NCI-H2227 (cell line): Measurements from ENCODE around the gene MYH10.
"Not testable (repeated sequence)": the region's sequence is repeated elsewhere in the genome, so short reads cannot be mapped to it uniquely, and the experiment has no call there.

Experiments
- DNase-seq: peaks from one replicate; lab custom pipeline; 2025; ENCODE audit not compliant: unreplicated experiment; lab: John Stamatoyannopoulos, UW

The MYH10 gene

DNA sequence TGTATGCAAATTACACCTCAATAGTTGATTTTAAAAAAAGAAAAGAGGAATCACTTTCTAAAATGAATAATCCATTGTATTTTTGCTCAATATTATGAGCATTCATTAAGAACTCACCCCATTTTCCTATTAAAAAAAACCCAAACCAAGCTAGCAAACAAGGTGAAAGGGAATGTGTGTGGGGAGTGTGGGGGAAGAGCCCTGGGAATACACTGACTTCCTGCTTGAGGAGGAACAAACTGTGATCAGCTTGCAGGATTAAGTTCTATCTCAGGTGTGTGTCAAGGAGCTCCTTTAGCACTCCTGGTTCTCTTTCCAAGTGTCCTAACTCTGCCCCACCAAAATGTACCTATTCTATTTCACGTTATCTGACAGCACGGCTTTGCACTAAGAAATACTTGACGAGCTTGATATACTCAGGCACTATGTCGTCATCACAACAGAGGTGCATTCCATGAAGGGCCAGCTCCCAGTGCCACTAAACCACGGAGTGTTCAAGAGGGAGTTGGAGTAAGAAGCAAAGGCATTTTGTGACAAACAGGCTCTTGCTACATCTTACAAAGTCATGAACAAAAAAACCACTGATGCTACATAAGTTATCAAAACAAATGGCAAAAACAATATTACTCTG, 73.2 kb downstream of the MYH10 start:
- DNase-seq = no peak

GRCh38 chr17:8556074-8556473, 74.5 kb downstream of the MYH10 start:
- DNase-seq = no peak

- DNase-seq = no peak
These were observed 75.5 kb downstream of the MYH10 start for GRCh38 chr17:8555062-8555461.

GRCh38 chr17:8552577-8553320, 77.8 kb downstream of the MYH10 start:
- DNase-seq = no peak

GRCh38 chr17:8542599-8543502, 87.7 kb downstream of the MYH10 start:
- DNase-seq = peak; percentile 38

GRCh38 chr17:8539976-8540375, 90.5 kb downstream of the MYH10 start:
- not testable (repeated sequence) for DNase-seq

- DNase-seq = no peak
These were observed 92.8 kb downstream of the MYH10 start for GRCh38 chr17:8537734-8538133.

GRCh38 chr17:8534498-8535188, 95.9 kb downstream of the MYH10 start:
- no peak for DNase-seq

- DNase-seq = no peak
These were observed 98.5 kb downstream of the MYH10 start for GRCh38 chr17:8532021-8532420.

- DNase-seq = no peak
These were observed 107.9 kb downstream of the MYH10 start for GRCh38 chr17:8522577-8522976.

DNA sequence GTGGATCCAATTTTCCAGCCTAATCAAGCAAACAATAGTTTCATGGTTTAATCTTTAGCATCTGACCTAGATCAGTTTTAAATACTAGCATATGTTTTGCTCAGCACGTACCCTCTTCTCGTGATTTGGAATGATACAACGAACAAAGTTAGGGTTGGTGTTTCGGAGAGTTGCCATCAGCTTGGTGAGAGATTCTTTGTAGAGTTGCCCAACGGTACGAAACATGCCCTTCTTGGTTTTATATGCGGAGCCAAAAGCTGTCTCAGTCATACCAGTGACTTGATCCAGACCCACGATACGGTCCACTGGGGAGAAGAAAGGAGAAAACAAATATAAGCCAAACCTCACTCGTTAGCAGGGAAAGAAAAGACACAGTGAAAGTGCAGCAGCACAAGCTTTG, 109.5 kb downstream of the MYH10 start:
- DNase-seq = no peak

GRCh38 chr17:8518850-8519249, 111.7 kb downstream of the MYH10 start:
- no peak for DNase-seq

- DNase-seq = no peak
These were observed 112.2 kb downstream of the MYH10 start for GRCh38 chr17:8518326-8518725.

GRCh38 chr17:8514801-8515200, 115.7 kb downstream of the MYH10 start:
- DNase-seq = no peak

- no peak for DNase-seq
These were observed 124.4 kb downstream of the MYH10 start for GRCh38 chr17:8506145-8506544.

- DNase-seq = no peak
These were observed 125.9 kb downstream of the MYH10 start for GRCh38 chr17:8504460-8505207.

GRCh38 chr17:8503807-8504206, 126.7 kb downstream of the MYH10 start:
- no peak for DNase-seq

DNA sequence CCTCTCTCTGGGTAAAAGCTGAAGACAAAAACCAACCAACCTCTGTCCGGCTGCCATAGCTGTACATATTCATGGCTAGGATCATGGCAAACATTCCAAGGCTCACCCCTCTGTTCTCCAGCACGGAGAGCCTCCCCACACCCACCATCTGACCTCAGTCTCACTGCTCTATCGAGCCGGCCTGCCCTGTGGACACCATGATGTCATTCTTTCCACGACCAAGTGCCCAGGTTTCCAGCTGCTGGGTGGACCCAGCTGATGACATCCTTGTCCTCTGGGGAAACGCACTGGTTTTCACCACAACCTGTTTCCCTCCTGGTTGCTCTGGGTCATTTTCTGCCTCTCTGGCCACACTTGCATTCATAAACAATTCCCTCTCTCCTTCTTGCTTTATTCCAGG, 127.2 kb downstream of the MYH10 start:
- DNase-seq = no peak

DNA sequence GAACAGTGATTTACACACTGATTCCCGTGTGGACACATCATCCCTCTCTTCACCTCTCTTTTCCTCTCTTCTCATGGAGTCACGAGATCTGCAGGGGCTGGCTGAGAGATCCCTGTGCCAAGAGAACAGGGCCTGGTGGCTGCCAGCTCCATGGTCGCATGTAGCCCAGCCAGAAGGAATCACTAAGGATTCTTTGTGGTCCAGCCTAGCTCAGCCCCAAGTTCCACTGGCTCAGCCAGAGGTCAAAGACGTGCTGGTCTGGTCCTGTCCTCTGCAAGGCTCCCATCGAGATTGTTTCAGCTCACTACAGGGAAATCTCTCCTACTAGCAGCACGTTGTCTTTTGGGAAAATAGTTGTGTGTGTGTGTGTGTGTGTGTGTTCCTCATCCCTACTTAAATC, 128.4 kb downstream of the MYH10 start:
- no peak for DNase-seq

DNA sequence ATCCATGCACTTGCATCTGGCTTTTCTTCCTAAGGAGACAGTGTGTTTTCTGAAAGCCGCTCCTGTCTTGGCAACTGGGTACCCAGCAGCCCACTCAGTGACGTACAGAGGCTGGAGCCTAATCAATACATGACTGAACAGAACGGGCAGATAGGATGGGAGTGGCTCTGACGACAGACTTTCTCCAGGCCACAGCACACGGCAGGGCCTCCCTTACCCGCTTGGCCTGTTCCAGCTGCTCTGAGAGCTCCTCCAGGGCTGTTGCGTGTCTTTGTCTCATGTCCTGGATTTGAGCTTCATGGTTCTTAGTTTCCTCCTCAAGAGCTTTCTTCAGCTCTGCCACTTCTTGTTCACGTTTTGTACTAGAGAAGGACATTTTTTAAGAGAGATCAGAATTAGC, 129.9 kb downstream of the MYH10 start:
- no peak for DNase-seq
